Activated CD4-positive, alpha-beta memory T cell treated with anti-CD3 and anti-CD28 coated beads, Interleukin-2, amount 10 ng/mL, durations not matched to agents 7 days and 5 days (primary cell): ENCODE results near the gene PHC2. TPM values are rescaled to one million over a fixed set of nuclear protein-coding genes. Genes with fewer than 3 reads are reported as not detected.

Experiments used
- CTCF ChIA-PET: fragments of 350-600 bp; sonication (Branson Sonifier 250); formaldehyde crosslinking; loops from one replicate; lab custom pipeline; 2021; ENCODE audit warnings: antibody characterized with exemption, inconsistent platforms; lab: Charles Lee
- POLR2A ChIA-PET: fragments of 350-600 bp; sonication (Branson Sonifier 250); formaldehyde crosslinking; loops from one replicate; lab custom pipeline; 2021; ENCODE audit warnings: antibody characterized with exemption; lab: Charles Lee
- DNase-seq: peaks from one replicate; pipeline ENCODE4 v3.0.0-alpha.2; 2020
- H3K27ac Mint-ChIP-seq: one replicate; pipeline ENCODE4 v1.8.0; 2021; ENCODE audit warnings: mild to moderate bottlenecking, mixed read lengths
- H3K27me3 Mint-ChIP-seq: one replicate; pipeline ENCODE4 v1.8.0; 2021; ENCODE audit warnings: mixed read lengths
- H3K36me3 Mint-ChIP-seq: one replicate; pipeline ENCODE4 v1.8.0; 2021; ENCODE audit warnings: low read depth, mixed read lengths
- H3K4me1 Mint-ChIP-seq: one replicate; pipeline ENCODE4 v1.8.0; 2021; ENCODE audit warnings: mixed read lengths
- H3K4me3 Mint-ChIP-seq: one replicate; pipeline ENCODE4 v1.8.0; 2021; ENCODE audit warnings: mild to moderate bottlenecking, mixed read lengths
- H3K9me3 Mint-ChIP-seq: one replicate; pipeline ENCODE4 v1.8.0; 2021; ENCODE audit warnings: mixed read lengths
- total RNA-seq, 2 experiments: library from RNA; stranded (reverse); gene quantifications; one replicate each; pipeline ENCODE4 v1.2.3, GENCODE V29; 2021

The PHC2 gene
- total RNA-seq, 2 experiments from 2014 or later: 41.3 to 42.9 TPM

DNA sequence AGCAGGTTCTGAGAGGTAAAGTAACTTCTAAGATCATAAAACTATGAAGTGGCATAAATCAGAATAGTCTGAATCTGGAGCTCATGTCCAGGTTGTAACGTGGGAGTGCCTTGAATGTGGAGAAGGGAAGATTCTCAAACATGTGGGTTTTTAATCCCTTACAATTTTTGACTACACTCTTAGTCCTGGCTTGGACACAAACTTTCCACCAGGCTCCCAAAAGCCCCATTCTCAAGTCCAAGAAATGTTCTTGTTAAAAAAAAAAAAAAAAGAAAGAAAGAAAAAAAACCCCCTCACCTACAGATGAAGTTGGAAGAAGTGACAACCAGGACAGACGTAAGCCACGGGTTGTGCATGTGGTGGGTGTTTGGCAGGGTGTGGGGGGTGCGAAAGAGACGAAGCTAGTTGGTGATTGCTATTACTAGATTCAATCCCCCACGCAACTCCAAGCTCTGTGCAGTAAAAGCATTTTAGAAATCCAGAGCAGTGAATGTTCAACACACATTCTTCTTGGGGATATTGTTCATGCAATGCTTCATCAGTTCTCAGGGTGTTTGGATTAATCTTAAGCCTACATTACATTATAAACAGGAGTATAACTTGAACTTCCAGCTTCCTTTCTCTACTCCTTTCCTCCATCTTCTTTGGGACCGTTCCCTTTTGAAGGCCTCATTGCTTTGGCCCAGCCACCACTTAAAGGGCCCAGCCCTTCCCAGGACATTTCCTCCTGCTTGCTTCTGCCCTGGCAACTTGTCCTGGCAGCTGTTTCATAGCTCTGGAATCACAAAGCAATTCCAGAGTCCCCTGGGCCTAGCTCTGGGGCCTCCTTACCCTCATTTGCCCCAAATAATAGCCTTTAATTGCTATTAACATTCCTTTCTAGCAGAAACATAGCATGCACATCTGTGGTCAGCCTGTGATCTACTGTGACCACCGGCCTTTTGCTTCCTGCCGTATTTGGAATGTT, 41.8 kb downstream of the PHC2 start:
- POLR2A ChIA-PET: no interaction called here

DNA sequence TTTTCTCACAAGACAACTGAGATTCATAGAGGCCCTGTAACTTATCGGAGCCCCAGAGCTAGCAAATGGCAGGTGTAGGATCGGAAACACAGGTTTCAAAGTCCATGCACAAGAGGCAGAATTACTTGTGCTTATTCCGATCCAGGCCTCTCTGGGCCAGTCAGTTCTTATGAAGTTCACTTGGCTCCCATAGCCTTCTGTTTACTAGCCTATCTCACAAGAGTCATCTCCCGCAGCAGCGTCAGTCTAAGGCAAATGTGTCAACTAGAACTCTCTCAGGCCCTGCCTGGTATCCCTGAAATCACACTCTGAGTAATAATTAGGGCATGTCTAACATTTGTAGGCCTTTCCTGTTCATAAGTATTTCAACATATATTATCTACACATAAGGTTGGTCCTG, 43.3 kb downstream of the PHC2 start:
- Mint-ChIP-seq H3K27me3 (peaks cover 23% of the 10 kb centered on the region), H3K9me3 (no peaks in the 10 kb centered on the region), H3K4me3 (no peak overlapping the region), H3K4me1 (no peaks in the 10 kb centered on the region), H3K27ac (no peak overlapping the region), H3K36me3 (no peaks in the 10 kb centered on the region)
- no peak for DNase-seq
- ChIA-PET POLR2A (no interaction called here), CTCF (no interaction called here)

More for the DNA sequence above, 41.8 kb downstream of the PHC2 start:
- CTCF ChIA-PET: interaction anchor here (0.7 to 2.5 kb wide), 4 partner anchors 8 to 1730 kb away, joined by 3 to 7 read pairs (median 4); no protein-coding TSS in a partner anchor
- no peak for DNase-seq
- Mint-ChIP-seq H3K9me3 (no peaks in the 10 kb centered on the region), H3K27me3 (peaks cover 21% of the 10 kb centered on the region), H3K4me1 (no peaks in the 10 kb centered on the region), H3K27ac (no peak overlapping the region), H3K4me3 (no peak overlapping the region), H3K36me3 (no peaks in the 10 kb centered on the region)

DNA sequence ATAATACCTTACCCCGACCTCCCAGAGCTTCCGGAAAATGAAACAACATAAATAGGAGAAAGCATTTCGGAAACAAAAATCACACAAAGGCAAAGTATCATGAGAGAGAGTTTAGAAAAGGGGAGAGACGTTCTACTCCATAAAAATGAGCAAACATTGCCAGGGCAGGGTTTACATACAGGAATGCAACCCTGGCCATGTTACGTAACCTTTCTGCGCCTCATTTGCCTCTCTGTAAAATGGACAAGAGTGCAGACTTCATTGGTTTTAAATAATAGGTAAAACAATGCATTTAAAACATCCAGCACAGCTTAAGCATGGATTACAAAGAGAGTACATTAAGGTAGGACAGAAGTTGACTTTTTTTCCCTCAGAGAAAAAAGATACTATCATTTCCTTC, 45.6 kb downstream of the PHC2 start:
- H3K27me3 Mint-ChIP-seq: peaks cover 30% of the 10 kb centered on the region
- H3K4me1 Mint-ChIP-seq: peaks cover 11% of the 10 kb centered on the region
- POLR2A ChIA-PET: no interaction called here
- H3K27ac Mint-ChIP-seq: no peak overlapping the region
- no peaks in the 10 kb centered on the region for H3K36me3 Mint-ChIP-seq
- H3K9me3 Mint-ChIP-seq: no peaks in the 10 kb centered on the region
- no peak for DNase-seq
- CTCF ChIA-PET: no interaction called here
- no peak overlapping the region for H3K4me3 Mint-ChIP-seq

DNA sequence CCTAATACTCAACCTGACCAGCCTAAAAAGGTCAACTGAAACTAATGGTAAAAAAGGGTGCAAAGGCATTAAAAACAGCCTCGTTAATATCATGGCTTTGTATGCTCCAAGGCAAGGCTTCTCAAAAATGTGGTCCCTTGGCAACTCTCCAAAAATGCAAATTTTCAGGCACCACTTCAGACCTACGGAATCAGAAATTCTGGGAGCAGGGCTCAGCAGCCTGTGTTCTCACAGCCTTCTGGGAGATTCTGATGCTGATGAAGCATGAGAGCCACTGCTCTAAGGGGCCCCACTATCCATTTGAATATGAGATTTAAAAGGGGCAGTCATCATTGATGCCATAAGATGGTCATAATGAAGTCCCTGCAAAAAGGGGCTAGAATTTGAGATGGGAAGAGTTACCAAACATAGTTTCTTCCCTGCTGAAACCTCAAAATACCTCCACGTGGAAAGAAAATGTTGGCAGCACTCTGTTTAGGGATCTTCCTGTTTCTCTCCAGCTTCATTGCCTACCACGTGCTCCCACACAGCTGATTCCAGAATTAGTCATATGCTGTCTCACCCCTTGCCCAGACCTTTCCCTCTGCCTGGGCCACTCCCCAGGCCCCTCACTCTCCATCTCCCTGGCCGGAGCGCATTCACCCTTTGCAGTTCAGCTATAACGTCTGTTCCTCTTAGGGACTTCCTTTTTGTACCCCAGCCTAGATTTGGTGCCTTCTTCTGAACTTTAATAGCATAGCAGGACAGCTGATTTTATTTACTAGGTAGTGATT, 46.7 kb downstream of the PHC2 start:
- no peak overlapping the region for H3K27ac Mint-ChIP-seq
- CTCF ChIA-PET: no interaction called here

DNA sequence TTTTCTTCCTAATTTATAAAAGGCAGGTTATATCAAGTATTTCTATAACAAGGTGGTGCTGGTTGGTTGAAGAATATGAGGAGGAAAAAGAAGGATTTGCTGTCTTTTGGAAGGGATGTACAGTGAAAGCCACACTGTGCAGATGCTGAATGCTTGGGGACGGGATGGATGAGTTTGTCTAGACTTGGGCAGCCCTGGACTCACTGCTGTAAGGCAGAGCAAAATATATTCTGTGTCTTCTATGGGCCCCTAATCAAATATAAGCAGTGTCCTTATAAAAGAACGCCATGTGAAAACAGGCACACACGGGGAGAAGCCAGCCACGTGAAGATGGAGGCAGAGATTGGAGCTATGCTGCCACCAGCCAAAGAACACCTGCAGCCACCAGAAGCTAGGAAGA, 47.4 kb downstream of the PHC2 start:
- CTCF ChIA-PET: no interaction called here
- POLR2A ChIA-PET: no interaction called here
- no peak overlapping the region for H3K4me3 Mint-ChIP-seq

More for the DNA sequence above, 46.7 kb downstream of the PHC2 start:
- no peaks in the 10 kb centered on the region for H3K36me3 Mint-ChIP-seq
- peaks cover 16% of the 10 kb centered on the region for H3K4me1 Mint-ChIP-seq
- peaks cover 38% of the 10 kb centered on the region for H3K27me3 Mint-ChIP-seq
- H3K9me3 Mint-ChIP-seq: no peaks in the 10 kb centered on the region
- H3K4me3 Mint-ChIP-seq: no peak overlapping the region
- DNase-seq: no peak
- POLR2A ChIA-PET: no interaction called here

DNA sequence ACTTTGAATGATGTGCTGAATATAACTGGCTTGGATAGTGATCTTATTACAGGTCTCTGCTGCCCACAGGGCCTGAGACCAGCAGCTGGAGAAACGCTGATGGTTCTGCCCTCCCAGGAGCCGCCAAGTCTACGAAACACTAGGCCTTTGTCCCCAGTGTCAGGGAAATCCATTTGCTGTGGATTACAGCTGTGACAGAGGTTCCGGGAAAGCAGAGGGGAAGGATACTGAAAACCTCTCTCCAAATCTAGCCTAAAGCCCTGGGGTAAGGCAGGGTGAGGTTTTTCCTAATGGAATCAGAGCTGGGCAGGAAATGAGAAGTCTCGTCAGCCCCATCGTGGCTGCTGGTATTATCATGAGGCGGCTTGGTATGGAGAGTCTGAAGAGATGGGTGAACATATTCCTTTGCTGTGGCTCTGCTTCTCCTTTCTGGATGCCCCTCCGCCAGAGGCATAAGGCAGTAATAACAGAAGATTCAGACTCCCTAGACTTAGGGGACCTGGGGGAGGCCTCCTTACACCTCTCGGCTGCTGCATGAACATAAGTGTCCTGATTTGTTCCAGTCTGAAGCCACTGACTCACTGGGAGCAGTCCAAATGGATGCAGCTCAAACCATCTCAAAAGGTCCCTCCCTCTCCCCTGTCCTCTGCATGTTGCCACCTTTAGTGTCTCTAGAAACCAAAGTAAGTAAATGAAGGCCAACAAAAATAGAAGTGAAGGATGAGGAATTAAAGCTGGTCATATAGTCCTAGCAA, 48.1 kb downstream of the PHC2 start:
- no peak overlapping the region for H3K4me3 Mint-ChIP-seq
- H3K27me3 Mint-ChIP-seq: peaks cover 40% of the 10 kb centered on the region
- DNase-seq: no peak
- H3K9me3 Mint-ChIP-seq: no peaks in the 10 kb centered on the region
- CTCF ChIA-PET: no interaction called here
- no peak overlapping the region for H3K27ac Mint-ChIP-seq
- POLR2A ChIA-PET: no interaction called here
- peaks cover 16% of the 10 kb centered on the region for H3K4me1 Mint-ChIP-seq
- H3K36me3 Mint-ChIP-seq: no peaks in the 10 kb centered on the region

More for the DNA sequence above, 47.4 kb downstream of the PHC2 start:
- H3K36me3 Mint-ChIP-seq: no peaks in the 10 kb centered on the region
- no peak overlapping the region for H3K27ac Mint-ChIP-seq
- no peaks in the 10 kb centered on the region for H3K9me3 Mint-ChIP-seq
- peaks cover 38% of the 10 kb centered on the region for H3K27me3 Mint-ChIP-seq
- DNase-seq: no peak
- peaks cover 16% of the 10 kb centered on the region for H3K4me1 Mint-ChIP-seq

DNA sequence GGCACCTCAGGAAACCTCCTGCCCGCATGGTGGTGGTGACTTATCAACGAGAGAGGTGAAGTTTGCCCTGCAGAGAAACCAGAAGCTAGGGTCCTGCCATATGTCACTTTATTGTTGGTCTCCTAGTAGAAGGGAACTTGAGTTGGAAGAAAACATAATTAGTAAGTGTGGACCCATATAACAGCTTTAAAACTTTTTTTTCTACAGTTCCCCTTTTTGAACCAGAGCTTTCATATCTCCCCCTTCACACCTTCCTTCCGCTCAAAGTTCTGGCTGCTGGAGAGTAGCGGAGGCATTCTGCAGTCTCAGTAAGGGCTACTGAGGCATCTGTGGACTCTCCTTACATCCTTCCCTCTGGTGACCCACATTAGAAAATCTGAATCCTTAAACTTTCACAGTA, 48.9 kb downstream of the PHC2 start:
- POLR2A ChIA-PET: no interaction called here
- no peak overlapping the region for H3K27ac Mint-ChIP-seq
- no peak overlapping the region for H3K4me3 Mint-ChIP-seq
- CTCF ChIA-PET: no interaction called here
- H3K9me3 Mint-ChIP-seq: no peaks in the 10 kb centered on the region
- H3K27me3 Mint-ChIP-seq: peaks cover 42% of the 10 kb centered on the region
- DNase-seq: no peak
- no peaks in the 10 kb centered on the region for H3K36me3 Mint-ChIP-seq
- peaks cover 22% of the 10 kb centered on the region for H3K4me1 Mint-ChIP-seq

DNA sequence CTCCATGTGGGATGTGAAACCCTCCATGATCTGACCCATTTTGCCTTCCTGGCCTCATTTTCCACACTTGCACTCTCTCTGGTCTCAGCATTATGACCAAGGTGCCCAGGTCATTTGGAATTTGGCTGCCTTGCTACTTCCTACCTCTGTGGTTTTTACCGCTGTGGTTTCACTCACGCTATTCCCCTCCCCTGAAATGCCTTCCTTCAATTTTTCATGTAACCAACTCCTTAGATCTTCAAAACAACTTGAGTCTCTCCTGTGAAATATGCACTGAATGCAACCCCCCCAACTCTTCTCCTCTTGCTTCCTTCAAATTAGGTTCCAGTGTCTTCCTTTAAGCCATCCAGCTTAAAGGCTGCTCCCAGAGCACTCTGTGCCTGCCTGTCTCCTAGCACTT, 50.1 kb downstream of the PHC2 start:
- peaks cover 23% of the 10 kb centered on the region for H3K4me1 Mint-ChIP-seq
- H3K9me3 Mint-ChIP-seq: no peaks in the 10 kb centered on the region
- H3K4me3 Mint-ChIP-seq: no peak overlapping the region
- DNase-seq: no peak
- H3K27me3 Mint-ChIP-seq: peaks cover 42% of the 10 kb centered on the region
- H3K27ac Mint-ChIP-seq: no peak overlapping the region
- ChIA-PET CTCF (no interaction called here), POLR2A (interaction anchor here (1.0 kb wide), 1 partner anchor 33 kb away, joined by 3 read pairs; no protein-coding TSS in a partner anchor)
- no peaks in the 10 kb centered on the region for H3K36me3 Mint-ChIP-seq

DNA sequence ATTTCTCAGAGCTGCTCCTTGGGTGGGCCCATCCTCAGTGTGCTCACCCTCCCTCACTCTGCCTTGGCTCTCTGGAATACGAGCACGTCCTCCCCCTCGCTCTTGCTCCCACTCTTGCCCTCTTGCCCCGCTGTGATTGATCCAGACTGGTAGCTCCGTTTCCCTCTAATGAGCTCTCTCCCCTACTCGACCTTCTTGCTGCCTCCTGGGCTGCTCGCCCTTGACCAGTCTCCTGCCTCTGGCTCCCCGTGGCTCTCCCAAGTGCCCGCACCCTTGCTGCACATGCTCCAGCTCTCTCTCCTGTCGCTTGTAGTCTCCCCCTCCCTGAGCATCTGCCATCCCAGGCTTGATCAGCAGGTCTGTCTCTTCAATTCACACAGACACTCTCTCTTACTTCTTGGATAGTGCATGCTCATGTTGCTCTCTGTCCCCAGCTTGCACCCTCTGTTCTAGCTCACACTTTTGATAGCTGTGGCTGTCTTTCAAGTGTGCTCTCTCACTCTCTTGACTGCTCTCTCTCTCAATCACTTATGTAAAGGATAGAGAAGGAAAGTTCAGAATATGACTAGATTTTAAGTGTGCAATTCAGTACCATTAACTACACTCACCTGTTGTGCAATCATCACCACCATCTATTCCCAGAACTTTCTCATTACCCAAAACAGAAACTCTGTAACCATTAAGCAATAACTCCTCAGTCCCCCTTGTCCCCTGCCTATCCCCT, 51.1 kb downstream of the PHC2 start:
- H3K4me1 Mint-ChIP-seq: peaks cover 23% of the 10 kb centered on the region
- H3K27ac Mint-ChIP-seq: no peak overlapping the region
- H3K4me3 Mint-ChIP-seq: no peak overlapping the region
- no peaks in the 10 kb centered on the region for H3K9me3 Mint-ChIP-seq
- CTCF ChIA-PET: no interaction called here
- DNase-seq: no peak
- peaks cover 42% of the 10 kb centered on the region for H3K27me3 Mint-ChIP-seq
- H3K36me3 Mint-ChIP-seq: no peaks in the 10 kb centered on the region
- POLR2A ChIA-PET: interaction anchor here (1.0 kb wide), 1 partner anchor 32 kb away, joined by 3 read pairs; no protein-coding TSS in a partner anchor

DNA sequence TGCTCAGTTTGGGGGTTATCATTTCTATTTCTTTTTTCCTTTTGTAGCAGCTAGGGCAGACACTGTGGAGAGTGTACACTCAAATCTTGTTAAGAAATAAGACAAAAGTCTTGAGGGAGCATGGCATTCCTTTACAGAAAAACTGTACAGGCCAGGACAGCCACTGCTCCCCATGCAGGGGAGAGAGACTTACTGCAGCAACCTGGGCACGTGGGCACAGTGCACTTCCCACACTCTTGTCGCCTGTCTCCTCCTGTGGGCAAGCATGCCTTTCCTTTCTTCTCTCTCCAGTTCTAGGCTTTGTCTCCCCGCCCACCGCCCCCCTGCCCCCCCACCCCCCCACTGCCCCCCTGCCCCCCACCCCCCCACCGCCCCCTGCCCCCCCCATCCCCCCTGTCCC, 51.9 kb downstream of the PHC2 start:
- Mint-ChIP-seq H3K27me3 (peaks cover 38% of the 10 kb centered on the region), H3K4me3 (no peak overlapping the region), H3K36me3 (no peaks in the 10 kb centered on the region), H3K27ac (no peak overlapping the region), H3K9me3 (no peaks in the 10 kb centered on the region), H3K4me1 (peaks cover 23% of the 10 kb centered on the region)
- no peak for DNase-seq
- ChIA-PET CTCF (no interaction called here), POLR2A (no interaction called here)

DNA sequence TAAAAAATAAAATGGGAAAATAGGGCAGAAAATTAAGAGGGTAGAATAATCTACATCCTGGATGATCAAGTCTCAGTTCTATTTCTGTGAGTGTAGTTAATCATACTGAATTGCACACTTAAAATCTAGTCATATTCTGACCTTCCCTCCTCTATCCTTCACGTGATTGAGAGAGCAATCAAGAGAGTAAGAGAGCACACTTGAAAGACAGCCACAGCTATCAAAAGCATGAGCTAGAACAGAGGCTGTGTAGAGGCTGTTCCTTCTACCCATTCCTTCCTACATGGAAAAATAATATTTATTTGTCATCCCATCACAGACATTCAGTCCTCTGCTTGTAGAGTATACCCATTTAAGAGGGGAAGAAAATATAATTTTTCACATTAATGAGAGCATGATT, 52.4 kb downstream of the PHC2 start:
- POLR2A ChIA-PET: no interaction called here
- no peak overlapping the region for H3K27ac Mint-ChIP-seq
- H3K27me3 Mint-ChIP-seq: peaks cover 37% of the 10 kb centered on the region
- peaks cover 23% of the 10 kb centered on the region for H3K4me1 Mint-ChIP-seq
- no peak for DNase-seq
- CTCF ChIA-PET: no interaction called here
- H3K9me3 Mint-ChIP-seq: no peaks in the 10 kb centered on the region
- H3K36me3 Mint-ChIP-seq: no peaks in the 10 kb centered on the region
- no peak overlapping the region for H3K4me3 Mint-ChIP-seq

DNA sequence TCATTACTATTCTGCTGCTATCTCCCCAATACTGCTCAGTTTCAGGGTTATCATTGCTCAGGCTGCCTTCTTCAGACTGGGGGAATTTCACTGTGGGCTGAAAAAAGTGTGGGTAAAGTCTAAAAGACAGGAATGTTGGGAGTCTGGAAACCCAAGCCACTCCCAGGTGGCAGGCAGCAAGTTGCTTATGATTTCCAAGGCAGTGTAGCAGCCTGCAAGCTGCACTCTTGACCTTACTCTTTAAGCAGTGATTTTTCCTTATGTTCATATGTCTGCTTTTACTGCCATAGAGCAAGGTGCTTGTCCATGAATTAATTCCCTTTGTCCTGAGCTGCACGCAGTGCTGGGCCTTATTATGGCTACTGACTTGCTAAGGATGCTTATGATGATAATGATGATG, 53.1 kb downstream of the PHC2 start:
- Mint-ChIP-seq H3K4me1 (peaks cover 23% of the 10 kb centered on the region), H3K9me3 (no peaks in the 10 kb centered on the region), H3K4me3 (no peak overlapping the region), H3K36me3 (no peaks in the 10 kb centered on the region), H3K27me3 (peaks cover 31% of the 10 kb centered on the region), H3K27ac (no peak overlapping the region)
- POLR2A ChIA-PET: no interaction called here
- CTCF ChIA-PET: no interaction called here
- DNase-seq: no peak
